K562 (cell line): Measurements from ENCODE around the gene DHX29. TPM values are rescaled to one million over a fixed set of nuclear protein-coding genes. Genes with fewer than 3 reads are reported as not detected.
A peak's percentile ranks its signal among the peaks of the same experiment; 100 is the strongest.

Experiments used
- ARID1B ChIP-seq: fragments of 450-650 bp; IDR thresholded peaks from 2 replicates; pipeline ENCODE4 v1.6.1; 2016; ENCODE audit warnings: antibody characterized with exemption, mild to moderate bottlenecking, inconsistent platforms
- CEBPB ChIP-seq: fragments of 450-650 bp; IDR thresholded peaks from 2 replicates; pipeline ENCODE4 v1.6.1; 2016; ENCODE audit warnings: missing genetic modification characterization, missing compliant biosample characterization
- COPS2 ChIP-seq: fragments of 450-650 bp; conservative IDR thresholded peaks from 2 replicates; pipeline ENCODE4 v1.6.1; 2016; ENCODE audit warnings: mild to moderate bottlenecking, moderate library complexity
- EP300 ChIP-seq: IDR thresholded peaks from 2 replicates; pipeline ENCODE4 v1.6.1; 2012; ENCODE audit warnings: low read length, improper control_type of control experiment
- GTF2F1 ChIP-seq: IDR thresholded peaks from 2 replicates; pipeline ENCODE4 v1.6.1; 2011; ENCODE audit warnings: low read depth, low read length, improper control_type of control experiment
- KAT8 ChIP-seq: fragments of 450-650 bp; IDR thresholded peaks from 2 replicates; pipeline ENCODE4 v1.6.1; 2016; ENCODE audit warnings: low read depth, mild to moderate bottlenecking
- KDM2B ChIP-seq: fragments of 250-450 bp; sonication (Bioruptor Pico); IDR thresholded peaks from 2 replicates; pipeline ENCODE4 v1.8.0; 2021; ENCODE audit warnings: mild to moderate bottlenecking, moderate library complexity
- L3MBTL2 ChIP-seq: fragments of 450-650 bp; IDR thresholded peaks from 2 replicates; pipeline ENCODE4 v1.6.1; 2016; ENCODE audit warnings: mild to moderate bottlenecking, moderate library complexity
- MEF2D ChIP-seq: conservative IDR thresholded peaks from 2 replicates; pipeline ENCODE4 v1.6.1; 2016; ENCODE audit warnings: low read depth, missing genetic modification characterization, missing compliant biosample characterization
- NBN ChIP-seq: fragments of 450-650 bp; IDR thresholded peaks from 2 replicates; pipeline ENCODE4 v1.6.1; 2016; ENCODE audit warnings: low read depth, mild to moderate bottlenecking
- NCOA1 ChIP-seq: fragments of 450-650 bp; IDR thresholded peaks from 2 replicates; pipeline ENCODE4 v1.6.1; 2016; ENCODE audit warnings: low read depth
- NCOA4 ChIP-seq: fragments of 450-650 bp; IDR thresholded peaks from 2 replicates; pipeline ENCODE4 v1.6.1; 2018; ENCODE audit warnings: mild to moderate bottlenecking; ENCODE audit not compliant: partially characterized antibody
- SUPT5H ChIP-seq: fragments of 450-650 bp; IDR thresholded peaks from 2 replicates; pipeline ENCODE4 v1.6.1; 2016
- TAF9B ChIP-seq: fragments of 450-650 bp; IDR thresholded peaks from 2 replicates; pipeline ENCODE4 v1.6.1; 2018; ENCODE audit warnings: mild to moderate bottlenecking; ENCODE audit not compliant: partially characterized antibody
- ZBTB8A ChIP-seq: fragments of 450-650 bp; IDR thresholded peaks from 2 replicates; pipeline ENCODE4 v1.6.1; 2018; ENCODE audit warnings: mild to moderate bottlenecking, moderate library complexity; ENCODE audit not compliant: partially characterized antibody
- ZC3H4 ChIP-seq: sonication (generic); formaldehyde crosslinking; IDR thresholded peaks from 2 replicates; pipeline ENCODE4 v1.9.0; 2021; ENCODE audit warnings: missing genetic modification reagents, borderline replicate concordance
- ZKSCAN3 ChIP-seq: fragments of 250-450 bp; sonication (Bioruptor Pico); IDR thresholded peaks from 2 replicates; pipeline ENCODE4 v1.4.0; 2020
- ZNF764 ChIP-seq: fragments of 250-450 bp; sonication (Bioruptor Pico); IDR thresholded peaks from 2 replicates; pipeline ENCODE4 v1.4.0; 2020; ENCODE audit warnings: low read depth, mild to moderate bottlenecking, moderate library complexity
- polyA plus RNA-seq, 8 experiments: library from polyadenylated mRNA; depleted of rRNA in 4 of 8; stranded (reverse) in 5 of 8; unstranded in 3 of 8; fragments of >200 nt; fragmentation: Nextera tagmentation in 2 of 8; fragmentation: Illumina TruSeq in 1 of 8; extraction: Ambion mirVana in 2 of 8; extraction: Trizol in 1 of 8; gene quantifications; 2 replicates each; pipeline versions ENCODE4 v1.2.1 to v1.2.3, GENCODE V29; 2011 to 2014; ENCODE audit warnings: inconsistent platforms in 1 of 8, missing spikeins in 1 of 8
- total RNA-seq, 7 experiments: library from RNA; depleted of rRNA in 6 of 7; stranded (reverse); fragments of >200 nt in 6 of 7; fragmentation: Illumina TruSeq in 2 of 7; extraction: Trizol in 2 of 7; gene quantifications; 2 replicates each; pipeline versions ENCODE4 v1.2.1 to v1.2.3, GENCODE V29; 2011 to 2021; ENCODE audit warnings: low replicate concordance in 1 of 7
- TF ChIP-seq, protein P1 (sequence below), 2 experiments: fragments of 450-650 bp; formaldehyde crosslinking in 1 of 2; IDR thresholded peaks; 2 replicates each; pipeline versions ENCODE4 v1.4.0 to v1.6.1; 2014 to 2020; ENCODE audit warnings: mild to moderate bottlenecking in 2 of 2, borderline replicate concordance in 1 of 2, low read depth in 1 of 2
- TF ChIP-seq, protein P2 (sequence below), 2 experiments: fragments of 200-800 bp in 1 of 2; sonication (Bioruptor generic) in 1 of 2; sonication (generic) in 1 of 2; formaldehyde crosslinking in 1 of 2; IDR thresholded peaks in 1 of 2; conservative IDR thresholded peaks in 1 of 2; 2 replicates each; pipeline versions ENCODE4 v1.5.0 to v1.6.1; 2016 to 2020; ENCODE audit warnings: missing compliant biosample characterization in 1 of 2, missing genetic modification characterization in 1 of 2, missing genetic modification reagents in 1 of 2

The DHX29 gene
- total and polyA plus RNA-seq, 9 of the 15 experiments (the other 6 are each of a cell fraction or from before 2014, with no cell fraction given) = 7.5 to 42.1 (median 25.0) TPM

DNA sequence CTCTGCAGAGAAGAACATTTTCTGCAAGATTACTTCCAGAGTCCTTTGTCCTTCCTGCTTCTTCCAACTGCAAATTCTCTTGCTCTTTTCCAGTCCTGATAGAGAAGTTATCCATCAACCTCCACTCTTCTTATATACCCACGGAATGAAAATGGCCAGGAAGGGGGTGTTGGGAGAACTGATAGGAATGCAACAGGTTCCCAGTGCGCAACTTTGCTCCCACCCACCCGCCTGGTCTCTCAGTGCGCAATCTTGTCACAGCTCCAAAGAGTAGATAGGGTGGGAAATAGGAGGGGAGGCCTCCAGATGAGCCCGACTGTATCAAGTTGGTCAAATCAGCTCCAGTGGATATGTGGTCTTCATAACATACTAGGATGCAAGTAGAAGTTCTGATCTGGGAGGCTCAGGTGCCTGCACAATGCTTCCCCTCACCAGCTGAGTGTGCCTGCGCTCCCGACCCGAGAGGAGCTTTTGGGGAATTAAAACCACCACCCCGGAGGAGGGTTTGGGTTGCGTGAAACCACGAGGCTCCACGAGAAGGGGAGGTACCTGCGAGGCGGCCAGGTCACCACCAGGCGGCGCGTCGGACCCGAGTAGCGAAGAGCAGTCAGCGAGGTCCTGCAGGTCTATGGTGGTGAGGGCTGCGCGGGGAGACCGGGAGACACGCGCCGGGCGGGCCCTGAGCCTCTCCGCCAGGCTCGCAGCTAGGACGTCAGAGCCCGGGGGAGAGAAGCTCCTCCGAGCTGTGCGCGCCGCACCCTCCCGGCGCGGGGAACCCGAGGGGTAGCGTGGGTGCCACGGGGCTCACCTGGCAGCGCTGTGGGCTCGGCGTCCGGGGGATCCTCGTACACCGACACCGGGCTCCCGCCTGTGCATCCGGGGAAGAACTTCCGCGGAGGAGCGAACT is 81.2 kb downstream of the DHX29 start (continued):
- TF ChIP-seq, protein P1, sequence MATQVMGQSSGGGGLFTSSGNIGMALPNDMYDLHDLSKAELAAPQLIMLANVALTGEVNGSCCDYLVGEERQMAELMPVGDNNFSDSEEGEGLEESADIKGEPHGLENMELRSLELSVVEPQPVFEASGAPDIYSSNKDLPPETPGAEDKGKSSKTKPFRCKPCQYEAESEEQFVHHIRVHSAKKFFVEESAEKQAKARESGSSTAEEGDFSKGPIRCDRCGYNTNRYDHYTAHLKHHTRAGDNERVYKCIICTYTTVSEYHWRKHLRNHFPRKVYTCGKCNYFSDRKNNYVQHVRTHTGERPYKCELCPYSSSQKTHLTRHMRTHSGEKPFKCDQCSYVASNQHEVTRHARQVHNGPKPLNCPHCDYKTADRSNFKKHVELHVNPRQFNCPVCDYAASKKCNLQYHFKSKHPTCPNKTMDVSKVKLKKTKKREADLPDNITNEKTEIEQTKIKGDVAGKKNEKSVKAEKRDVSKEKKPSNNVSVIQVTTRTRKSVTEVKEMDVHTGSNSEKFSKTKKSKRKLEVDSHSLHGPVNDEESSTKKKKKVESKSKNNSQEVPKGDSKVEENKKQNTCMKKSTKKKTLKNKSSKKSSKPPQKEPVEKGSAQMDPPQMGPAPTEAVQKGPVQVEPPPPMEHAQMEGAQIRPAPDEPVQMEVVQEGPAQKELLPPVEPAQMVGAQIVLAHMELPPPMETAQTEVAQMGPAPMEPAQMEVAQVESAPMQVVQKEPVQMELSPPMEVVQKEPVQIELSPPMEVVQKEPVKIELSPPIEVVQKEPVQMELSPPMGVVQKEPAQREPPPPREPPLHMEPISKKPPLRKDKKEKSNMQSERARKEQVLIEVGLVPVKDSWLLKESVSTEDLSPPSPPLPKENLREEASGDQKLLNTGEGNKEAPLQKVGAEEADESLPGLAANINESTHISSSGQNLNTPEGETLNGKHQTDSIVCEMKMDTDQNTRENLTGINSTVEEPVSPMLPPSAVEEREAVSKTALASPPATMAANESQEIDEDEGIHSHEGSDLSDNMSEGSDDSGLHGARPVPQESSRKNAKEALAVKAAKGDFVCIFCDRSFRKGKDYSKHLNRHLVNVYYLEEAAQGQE (IDR thresholded peaks at IDR 0.05; ENCODE audit: borderline replicate concordance) = peak; percentile 66
- TF ChIP-seq, protein P1 (CRISPR knock-in tag; IDR thresholded peaks at IDR 0.05; ENCODE audit: low read depth) = no peak
- TF ChIP-seq CEBPB (tag) (no peak), NCOA1 (no peak), TAF9B (no peak), NBN (no peak), ZKSCAN3 (no peak), NCOA4 (no peak), L3MBTL2 (peak; percentile 80), KDM2B (CRISPR knock-in tag) (peak; percentile 5; the same call in 1 of the 2 replicates), ZC3H4 (no peak), ARID1B (no peak), MEF2D (no peak), EP300 (no peak), ZBTB8A (no peak), COPS2 (no peak), GTF2F1 (no peak), ZNF764 (no peak), KAT8 (no peak), SUPT5H (0 out of 2 replicates have a peak, but pooled peaks have one; percentile 31)
- TF ChIP-seq, protein P2, sequence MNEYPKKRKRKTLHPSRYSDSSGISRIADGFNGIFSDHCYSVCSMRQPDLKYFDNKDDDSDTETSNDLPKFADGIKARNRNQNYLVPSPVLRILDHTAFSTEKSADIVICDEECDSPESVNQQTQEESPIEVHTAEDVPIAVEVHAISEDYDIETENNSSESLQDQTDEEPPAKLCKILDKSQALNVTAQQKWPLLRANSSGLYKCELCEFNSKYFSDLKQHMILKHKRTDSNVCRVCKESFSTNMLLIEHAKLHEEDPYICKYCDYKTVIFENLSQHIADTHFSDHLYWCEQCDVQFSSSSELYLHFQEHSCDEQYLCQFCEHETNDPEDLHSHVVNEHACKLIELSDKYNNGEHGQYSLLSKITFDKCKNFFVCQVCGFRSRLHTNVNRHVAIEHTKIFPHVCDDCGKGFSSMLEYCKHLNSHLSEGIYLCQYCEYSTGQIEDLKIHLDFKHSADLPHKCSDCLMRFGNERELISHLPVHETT (CRISPR knock-in tag; conservative IDR thresholded peaks at IDR 0.05 in 1 of 2, IDR thresholded peaks at IDR 0.05 in 1 of 2) = no peak
